ENCODE measurements around the gene EMILIN1.
"Not testable (repeated sequence)": the region's sequence is repeated elsewhere in the genome, so short reads cannot be mapped to it uniquely, and the experiment has no call there.

Gene EMILIN1

GRCh38 chr2:27099334-27099955 is 21.0 kb downstream of the EMILIN1 start:
- no peak overlapping the region for H3K27ac Mint-ChIP-seq
- no peaks in the 10 kb centered on the region for H3K9me3 Mint-ChIP-seq
- H3K27me3 Mint-ChIP-seq: no peaks in the 10 kb centered on the region
- peaks cover 23% of the 10 kb centered on the region for H3K4me1 Mint-ChIP-seq (ENCODE audit: low read depth)
- intact Hi-C loops (cut with micrococcal nuclease): no loop called here
- no peaks in the 10 kb centered on the region for H3K36me3 Mint-ChIP-seq (ENCODE audit: low read depth)
- H3K4me3 Mint-ChIP-seq: no peak overlapping the region

GRCh38 chr2:27100036-27100435 is 21.6 kb downstream of the EMILIN1 start:
- Mint-ChIP-seq H3K4me1 (ENCODE audit: low read depth) (peaks cover 23% of the 10 kb centered on the region), H3K27me3 (no peaks in the 10 kb centered on the region), H3K36me3 (ENCODE audit: low read depth) (no peaks in the 10 kb centered on the region), H3K4me3 (no peak overlapping the region), H3K9me3 (no peaks in the 10 kb centered on the region), H3K27ac (no peak overlapping the region)
- intact Hi-C loops (cut with micrococcal nuclease): no loop called here

DNA sequence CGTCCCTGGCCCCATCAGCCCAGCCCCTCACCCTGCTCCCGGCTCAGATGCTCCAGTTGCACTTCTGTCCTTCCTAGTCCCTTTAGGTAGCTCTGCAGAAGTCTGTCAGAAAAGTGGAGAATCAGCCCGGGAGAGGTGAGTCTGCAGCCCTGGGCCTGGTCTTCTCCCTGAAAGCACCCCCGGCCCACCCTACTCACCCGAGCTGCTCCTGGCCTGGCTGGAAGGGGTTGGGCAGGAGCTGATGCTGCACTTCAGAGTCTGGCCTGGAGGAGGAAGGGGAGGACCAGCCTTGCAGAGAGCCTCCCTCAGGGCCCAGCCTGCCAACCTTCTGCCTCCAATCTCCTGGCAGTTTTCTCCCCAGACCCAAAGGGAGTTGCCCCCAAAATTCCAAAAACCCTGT is 23.9 kb downstream of the EMILIN1 start:
- peaks cover 1% of the 10 kb centered on the region for H3K27me3 Mint-ChIP-seq
- no peak overlapping the region for H3K27ac Mint-ChIP-seq
- H3K4me3 Mint-ChIP-seq: no peak overlapping the region
- H3K36me3 Mint-ChIP-seq (ENCODE audit: low read depth): no peaks in the 10 kb centered on the region
- peaks cover 4% of the 10 kb centered on the region for H3K4me1 Mint-ChIP-seq (ENCODE audit: low read depth)
- intact Hi-C loops (cut with micrococcal nuclease): no loop called here
- H3K9me3 Mint-ChIP-seq: no peaks in the 10 kb centered on the region

DNA sequence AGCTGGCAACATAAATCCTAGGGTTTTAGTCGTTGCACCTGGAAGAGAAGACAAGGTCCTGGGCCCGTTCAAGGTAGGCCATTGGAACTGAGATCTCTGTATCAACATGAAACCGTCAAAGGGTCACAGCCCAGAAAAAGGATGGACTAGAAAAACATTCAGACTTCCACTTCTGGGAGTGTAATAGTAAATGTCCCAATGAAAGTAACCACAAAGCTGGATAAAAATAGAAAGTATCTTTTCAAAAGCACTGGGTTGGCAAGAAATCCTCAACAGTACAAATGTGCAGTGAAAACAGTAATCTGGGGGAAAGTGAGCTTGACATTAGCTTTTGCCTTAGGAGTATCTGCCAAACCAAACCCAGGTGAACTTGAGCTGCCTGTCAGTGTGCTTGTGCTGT is 27.6 kb downstream of the EMILIN1 start:
- Mint-ChIP-seq H3K4me1 (ENCODE audit: low read depth) (no peaks in the 10 kb centered on the region), H3K4me3 (no peak overlapping the region), H3K27me3 (peaks cover 1% of the 10 kb centered on the region), H3K36me3 (ENCODE audit: low read depth) (no peaks in the 10 kb centered on the region), H3K27ac (no peak overlapping the region), H3K9me3 (no peaks in the 10 kb centered on the region)
- intact Hi-C loops (cut with micrococcal nuclease): no loop called here

DNA sequence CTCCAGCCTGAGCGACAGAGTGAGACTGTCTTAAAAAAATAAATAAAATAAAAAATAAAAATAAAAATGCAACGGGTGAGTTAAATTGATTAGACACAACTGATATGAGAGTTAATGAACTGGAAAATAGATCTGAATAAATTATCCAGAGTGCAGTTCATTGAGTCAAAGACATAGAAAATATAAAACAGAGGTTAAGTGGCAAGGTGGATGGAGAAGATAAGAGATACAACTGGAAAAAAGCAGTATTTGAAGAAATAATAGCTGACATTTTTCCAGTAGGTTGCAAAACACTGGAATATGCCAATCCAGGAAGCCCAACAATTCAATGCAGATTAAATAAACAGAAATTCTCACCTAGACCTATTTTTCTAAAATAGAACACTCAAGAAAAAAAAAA is 29.8 kb downstream of the EMILIN1 start:
- Mint-ChIP-seq H3K4me3 (no peak overlapping the region), H3K9me3 (no peaks in the 10 kb centered on the region), H3K27ac (no peak overlapping the region), H3K36me3 (ENCODE audit: low read depth) (no peaks in the 10 kb centered on the region), H3K4me1 (ENCODE audit: low read depth) (no peaks in the 10 kb centered on the region), H3K27me3 (peaks cover 1% of the 10 kb centered on the region)
- intact Hi-C loops (cut with micrococcal nuclease): no loop called here

- no peaks in the 10 kb centered on the region for H3K9me3 Mint-ChIP-seq
- no peak overlapping the region for H3K27ac Mint-ChIP-seq
- H3K27me3 Mint-ChIP-seq: peaks cover 1% of the 10 kb centered on the region
- no peak overlapping the region for H3K4me3 Mint-ChIP-seq
- H3K36me3 Mint-ChIP-seq (ENCODE audit: low read depth): no peaks in the 10 kb centered on the region
- intact Hi-C loops (cut with micrococcal nuclease): no loop called here
- no peaks in the 10 kb centered on the region for H3K4me1 Mint-ChIP-seq (ENCODE audit: low read depth)
Measured at GRCh38 chr2:27109083-27109482, 30.7 kb downstream of the EMILIN1 start.

- H3K27ac Mint-ChIP-seq; H3K4me1 Mint-ChIP-seq (ENCODE audit: low read depth); H3K36me3 Mint-ChIP-seq (ENCODE audit: low read depth); H3K4me3 Mint-ChIP-seq; intact Hi-C loops (cut with micrococcal nuclease); H3K27me3 Mint-ChIP-seq; H3K9me3 Mint-ChIP-seq: not testable (repeated sequence)
Measured at GRCh38 chr2:27110603-27111352, 32.4 kb downstream of the EMILIN1 start.

DNA sequence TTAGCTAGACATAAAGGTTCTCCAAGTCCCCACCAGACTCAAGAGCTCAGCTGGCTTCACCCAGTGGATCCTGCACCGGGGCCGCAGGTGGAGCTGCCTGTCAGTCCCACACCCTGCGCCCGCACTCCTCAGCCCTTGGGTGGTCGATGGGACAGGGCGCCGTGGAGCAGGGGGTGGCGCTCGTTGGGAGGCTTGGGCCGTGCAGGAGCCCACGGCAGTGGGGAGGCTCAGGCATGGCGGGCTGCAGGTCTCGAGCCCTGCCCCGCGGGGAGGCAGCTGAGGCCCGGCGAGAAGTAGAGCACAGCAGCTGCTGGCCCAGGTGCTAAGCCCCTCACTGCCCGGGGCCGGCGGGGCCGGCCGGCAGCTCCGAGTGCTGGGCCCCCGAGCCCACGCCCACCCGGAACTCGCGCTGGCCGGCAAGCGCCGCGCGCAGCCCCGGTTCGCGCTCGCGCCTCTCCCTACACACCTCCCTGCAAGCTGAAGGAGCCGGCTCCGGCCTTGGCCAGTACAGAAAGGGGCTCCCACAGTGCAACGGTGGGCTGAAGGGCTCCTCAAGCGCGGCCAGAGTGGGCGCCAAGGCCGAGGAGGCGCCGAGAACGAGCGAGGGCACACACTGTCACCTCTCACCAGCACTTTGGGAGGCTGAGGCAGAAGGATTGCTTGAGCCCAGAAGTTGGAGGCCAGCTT is 33.1 kb downstream of the EMILIN1 start:
- H3K9me3 Mint-ChIP-seq; H3K4me1 Mint-ChIP-seq (ENCODE audit: low read depth); H3K27ac Mint-ChIP-seq; H3K36me3 Mint-ChIP-seq (ENCODE audit: low read depth); H3K27me3 Mint-ChIP-seq; H3K4me3 Mint-ChIP-seq: not testable (repeated sequence)
- intact Hi-C loops (cut with micrococcal nuclease): loop anchor here (2.0 kb wide), 1 partner anchor 75 kb away; no protein-coding TSS in a partner anchor

- Mint-ChIP-seq H3K27ac (no peak overlapping the region), H3K4me3 (no peak overlapping the region), H3K36me3 (ENCODE audit: low read depth) (no peaks in the 10 kb centered on the region), H3K4me1 (ENCODE audit: low read depth) (peaks cover 15% of the 10 kb centered on the region), H3K27me3 (peaks cover 30% of the 10 kb centered on the region), H3K9me3 (no peaks in the 10 kb centered on the region)
- intact Hi-C loops (cut with micrococcal nuclease): no loop called here
Measured at GRCh38 chr2:27115519-27115918, 37.1 kb downstream of the EMILIN1 start.

DNA sequence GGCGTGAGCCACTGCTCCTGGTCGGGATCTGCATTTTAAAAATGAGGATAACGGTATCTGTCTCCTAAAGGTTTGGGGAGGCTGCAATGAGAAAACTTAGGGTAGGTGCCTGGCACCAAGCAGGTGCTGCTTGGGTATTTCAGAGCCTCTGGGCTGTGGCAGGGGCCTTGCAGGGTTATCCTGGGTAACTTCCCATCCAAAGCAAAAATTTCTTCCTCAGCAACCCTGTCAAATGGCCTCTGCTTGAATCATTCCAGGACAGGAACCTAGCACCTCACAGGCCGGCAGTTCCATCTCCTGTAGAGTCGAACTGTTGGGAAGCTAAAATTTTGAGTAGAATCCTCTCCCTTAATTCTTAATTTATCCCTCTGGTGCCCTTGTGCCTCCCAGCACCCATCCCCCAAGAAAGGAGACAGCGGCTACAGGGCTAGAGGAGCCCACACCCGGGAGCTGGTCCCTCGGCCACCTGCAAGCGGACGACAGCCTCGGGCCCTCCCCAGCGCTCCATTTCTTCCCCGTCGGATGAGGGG is 39.6 kb downstream of the EMILIN1 start:
- no peak overlapping the region for H3K4me3 Mint-ChIP-seq
- intact Hi-C loops (cut with micrococcal nuclease): no loop called here
- H3K36me3 Mint-ChIP-seq (ENCODE audit: low read depth): no peaks in the 10 kb centered on the region
- no peaks in the 10 kb centered on the region for H3K9me3 Mint-ChIP-seq
- no peak overlapping the region for H3K27ac Mint-ChIP-seq
- peaks cover 32% of the 10 kb centered on the region for H3K4me1 Mint-ChIP-seq (ENCODE audit: low read depth)
- peaks cover 33% of the 10 kb centered on the region for H3K27me3 Mint-ChIP-seq

- Mint-ChIP-seq H3K9me3 (no peaks in the 10 kb centered on the region), H3K27ac (no peak within 1 kb of the TSS), H3K4me1 (ENCODE audit: low read depth) (peaks cover 36% of the 10 kb centered on the region), H3K36me3 (ENCODE audit: low read depth) (no peaks in the 10 kb centered on the region), H3K4me3 (peak within 1 kb of the TSS; percentile 60), H3K27me3 (peaks cover 33% of the 10 kb centered on the region)
- intact Hi-C loops (cut with micrococcal nuclease): no loop called here
Measured at GRCh38 chr2:27118525-27119329, 40.3 kb downstream of the EMILIN1 start, which contains the start of gene CGREF1. Gene CGREF1, minus strand, starts transcription at chr2:27119128. Its CDS starts 14,762 bp downstream, at chr2:27104366.

- intact Hi-C loops (cut with micrococcal nuclease); H3K36me3 Mint-ChIP-seq (ENCODE audit: low read depth); H3K9me3 Mint-ChIP-seq; H3K4me3 Mint-ChIP-seq; H3K27ac Mint-ChIP-seq: not testable (repeated sequence)
- peaks cover 36% of the 10 kb centered on the region for H3K4me1 Mint-ChIP-seq (ENCODE audit: low read depth)
- H3K27me3 Mint-ChIP-seq: peaks cover 33% of the 10 kb centered on the region
Measured at GRCh38 chr2:27119330-27119670, 40.9 kb downstream of the EMILIN1 start.

DNA sequence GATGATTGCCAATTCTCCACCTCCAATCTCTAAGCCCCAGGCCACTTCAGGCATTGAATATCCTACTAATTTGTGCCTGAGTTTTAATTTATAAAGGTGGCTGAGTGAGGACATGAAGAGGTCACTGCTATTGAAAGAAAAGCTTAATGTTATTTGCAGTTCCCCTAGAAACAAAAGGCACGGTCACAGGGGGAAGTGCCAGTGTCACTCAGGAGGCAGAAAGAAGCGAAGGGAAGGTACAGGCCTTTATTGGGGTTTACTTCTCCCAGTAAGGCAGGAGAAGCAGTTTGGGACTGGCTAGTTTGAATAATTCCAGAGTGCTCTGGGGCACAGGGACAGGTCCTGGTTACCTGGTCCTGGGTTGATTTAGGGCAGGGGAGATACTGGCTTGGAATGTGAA is 43.5 kb downstream of the EMILIN1 start:
- peaks cover 31% of the 10 kb centered on the region for H3K27me3 Mint-ChIP-seq
- peaks cover 36% of the 10 kb centered on the region for H3K4me1 Mint-ChIP-seq (ENCODE audit: low read depth)
- no peaks in the 10 kb centered on the region for H3K9me3 Mint-ChIP-seq
- H3K27ac Mint-ChIP-seq: peak overlapping the region; percentile 88
- intact Hi-C loops (cut with micrococcal nuclease): no loop called here
- peak overlapping the region; percentile 2 for H3K4me3 Mint-ChIP-seq
- H3K36me3 Mint-ChIP-seq (ENCODE audit: low read depth): no peaks in the 10 kb centered on the region

Data from dendritic cell treated with granulocyte-macrophage colony-stimulating factor and Interleukin-4, amounts not matched to agents 40 ng/mL and 50 ng/mL, for 4 days (primary cell).